KG1 (cell line): ENCODE results near the gene RAD51B.

ENCODE experiments used
- DNase-seq: peaks from one replicate; lab custom pipeline; 2025; lab: John Stamatoyannopoulos, UW

Gene RAD51B

GRCh38 chr14:68386950-68387779 lies 567.6 kb downstream of the RAD51B start:
- no peak for DNase-seq

GRCh38 chr14:68389943-68390342 lies 570.4 kb downstream of the RAD51B start:
- no peak for DNase-seq

- DNase-seq: no peak
These were observed 571.2 kb downstream of the RAD51B start for GRCh38 chr14:68390741-68391140.

GRCh38 chr14:68391311-68392014 lies 571.9 kb downstream of the RAD51B start:
- DNase-seq: no peak

GRCh38 chr14:68392393-68393141 lies 573.0 kb downstream of the RAD51B start:
- DNase-seq: no peak

GRCh38 chr14:68393259-68393658 lies 573.7 kb downstream of the RAD51B start:
- DNase-seq: no peak

- no peak for DNase-seq
These were observed 574.7 kb downstream of the RAD51B start for GRCh38 chr14:68394118-68394763.

- no peak for DNase-seq
These were observed 575.2 kb downstream of the RAD51B start for GRCh38 chr14:68394764-68395143.

- DNase-seq: no peak
These were observed 576.0 kb downstream of the RAD51B start for GRCh38 chr14:68395604-68396003.

- no peak for DNase-seq
These were observed 576.9 kb downstream of the RAD51B start for GRCh38 chr14:68396461-68396860.

- no peak for DNase-seq
These were observed 577.8 kb downstream of the RAD51B start for GRCh38 chr14:68397371-68397811.

GRCh38 chr14:68397822-68398221 lies 578.2 kb downstream of the RAD51B start:
- DNase-seq: no peak

GRCh38 chr14:68398370-68398769 lies 578.8 kb downstream of the RAD51B start:
- no peak for DNase-seq

- no peak for DNase-seq
These were observed 580.4 kb downstream of the RAD51B start for GRCh38 chr14:68399971-68400370.

- no peak for DNase-seq
These were observed 581.7 kb downstream of the RAD51B start for GRCh38 chr14:68401317-68401716.

- no peak for DNase-seq
These were observed 582.3 kb downstream of the RAD51B start for GRCh38 chr14:68401855-68402254.

GRCh38 chr14:68402525-68403101 lies 583.0 kb downstream of the RAD51B start:
- no peak for DNase-seq

GRCh38 chr14:68403191-68404145 lies 583.9 kb downstream of the RAD51B start:
- no peak for DNase-seq

GRCh38 chr14:68404146-68404527 lies 584.6 kb downstream of the RAD51B start:
- DNase-seq: no peak

- DNase-seq: no peak
These were observed 585.1 kb downstream of the RAD51B start for GRCh38 chr14:68404652-68405183.
